ENCODE data around the gene ATP5F1D.

DNA sequence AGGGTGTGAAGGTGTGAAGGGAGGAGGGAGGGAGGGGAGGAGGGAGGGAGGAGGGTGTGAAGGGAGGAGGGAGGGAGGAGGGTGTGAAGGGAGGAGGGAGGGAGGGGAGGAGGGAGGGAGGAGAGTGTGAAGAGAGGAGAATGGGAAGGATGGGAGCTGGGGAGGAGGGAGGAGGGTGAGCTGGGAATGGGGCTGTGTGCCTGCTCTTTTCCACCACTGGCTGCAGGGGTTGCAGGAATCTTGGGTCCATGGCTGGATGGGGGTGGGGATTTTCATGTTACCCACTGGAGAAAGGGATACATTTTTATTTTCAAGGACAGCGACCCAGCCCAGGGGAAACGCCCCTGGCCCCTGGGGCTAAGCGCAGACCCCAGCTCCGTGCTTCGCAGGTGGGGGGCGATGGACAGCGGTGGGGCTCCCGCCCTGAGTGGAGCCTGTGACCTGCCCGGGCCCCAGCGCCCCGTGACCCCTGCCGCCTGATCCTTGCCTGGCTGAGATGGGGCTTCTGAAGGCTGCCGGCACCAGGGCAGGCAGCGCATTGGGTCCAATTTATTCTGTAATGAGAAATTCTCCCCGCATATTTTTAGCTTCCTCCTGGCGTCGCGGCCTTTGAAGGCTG, 41.1 kb downstream of the ATP5F1D start:
- TF ChIP-seq, protein P1, sequence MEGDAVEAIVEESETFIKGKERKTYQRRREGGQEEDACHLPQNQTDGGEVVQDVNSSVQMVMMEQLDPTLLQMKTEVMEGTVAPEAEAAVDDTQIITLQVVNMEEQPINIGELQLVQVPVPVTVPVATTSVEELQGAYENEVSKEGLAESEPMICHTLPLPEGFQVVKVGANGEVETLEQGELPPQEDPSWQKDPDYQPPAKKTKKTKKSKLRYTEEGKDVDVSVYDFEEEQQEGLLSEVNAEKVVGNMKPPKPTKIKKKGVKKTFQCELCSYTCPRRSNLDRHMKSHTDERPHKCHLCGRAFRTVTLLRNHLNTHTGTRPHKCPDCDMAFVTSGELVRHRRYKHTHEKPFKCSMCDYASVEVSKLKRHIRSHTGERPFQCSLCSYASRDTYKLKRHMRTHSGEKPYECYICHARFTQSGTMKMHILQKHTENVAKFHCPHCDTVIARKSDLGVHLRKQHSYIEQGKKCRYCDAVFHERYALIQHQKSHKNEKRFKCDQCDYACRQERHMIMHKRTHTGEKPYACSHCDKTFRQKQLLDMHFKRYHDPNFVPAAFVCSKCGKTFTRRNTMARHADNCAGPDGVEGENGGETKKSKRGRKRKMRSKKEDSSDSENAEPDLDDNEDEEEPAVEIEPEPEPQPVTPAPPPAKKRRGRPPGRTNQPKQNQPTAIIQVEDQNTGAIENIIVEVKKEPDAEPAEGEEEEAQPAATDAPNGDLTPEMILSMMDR (IDR thresholded peaks at IDR 0.05), result no peak
- no peak for TF ChIP-seq POLR2A (IDR thresholded peaks at IDR 0.05)
